WTC11 (cell line): Measurements from ENCODE around the gene ALLC. TPM values are rescaled to one million over a fixed set of nuclear protein-coding genes. Genes with fewer than 3 reads are reported as not detected.
"Not testable (repeated sequence)": the region's sequence is repeated elsewhere in the genome, so short reads cannot be mapped to it uniquely, and the experiment has no call there.

Source experiments
- ATAC-seq: fragments of 200-7000 bp; cut with Tn5 transposase; 2 replicates; pipeline ENCODE4 v1.10.0; 2021; ENCODE audit warnings: mild to moderate bottlenecking, moderate library complexity
- CTCF ChIA-PET: fragments of 300-600 bp; sonication (Branson Sonifier 250); formaldehyde crosslinking; loops from one replicate; lab custom pipeline; 2021; ENCODE audit warnings: antibody characterized with exemption; lab: Charles Lee
- POLR2A ChIA-PET: fragments of 350-600 bp; sonication (Branson Sonifier 250); formaldehyde crosslinking; loops from one replicate; lab custom pipeline; 2021; ENCODE audit warnings: antibody characterized with exemption; lab: Charles Lee
- DNase-seq: peaks from one replicate; pipeline ENCODE4 v3.0.0; 2021; ENCODE audit warnings: low spot score
- H3K27ac Mint-ChIP-seq: 2 replicates; pipeline ENCODE4 v1.8.0; 2021; ENCODE audit warnings: mixed read lengths
- H3K27me3 Mint-ChIP-seq: 2 replicates; pipeline ENCODE4 v1.8.0; 2021; ENCODE audit warnings: low read depth, mild to moderate bottlenecking, moderate library complexity, mixed read lengths
- H3K36me3 Mint-ChIP-seq: 2 replicates; pipeline ENCODE4 v1.8.0; 2021; ENCODE audit warnings: mixed read lengths
- H3K4me1 Mint-ChIP-seq: 2 replicates; pipeline ENCODE4 v1.8.0; 2022; ENCODE audit warnings: mixed read lengths
- H3K4me3 Mint-ChIP-seq: 2 replicates; pipeline ENCODE4 v1.8.0; 2021; ENCODE audit warnings: mild to moderate bottlenecking, moderate library complexity, mixed read lengths
- H3K9me3 Mint-ChIP-seq: 2 replicates; pipeline ENCODE4 v1.8.0; 2021; ENCODE audit warnings: mixed read lengths
- ESRRA ChIP-seq: sonication (generic); formaldehyde crosslinking; IDR thresholded peaks from 2 replicates; pipeline ENCODE4 v1.8.1; 2022; ENCODE audit warnings: mild to moderate bottlenecking, missing genetic modification reagents, borderline replicate concordance
- GRHL2 ChIP-seq: fragments of 250-450 bp; sonication (Bioruptor Pico); IDR thresholded peaks from 2 replicates; pipeline ENCODE4 v1.8.0; 2022; ENCODE audit warnings: mild to moderate bottlenecking, moderate library complexity; ENCODE audit not compliant: insufficient replicate concordance, severe bottlenecking
- IRF2 ChIP-seq: sonication (generic); formaldehyde crosslinking; IDR thresholded peaks from 2 replicates; pipeline ENCODE4 v1.8.0; 2022; ENCODE audit warnings: low read depth, missing genetic modification reagents, borderline replicate concordance
- NFATC4 ChIP-seq: fragments of 250-450 bp; sonication (Bioruptor Pico); IDR thresholded peaks from 2 replicates; pipeline ENCODE4 v1.9.0; 2021; ENCODE audit warnings: mild to moderate bottlenecking
- NR1H2 ChIP-seq: sonication (generic); formaldehyde crosslinking; IDR thresholded peaks from 2 replicates; pipeline ENCODE4 v1.9.0; 2021; ENCODE audit warnings: mild to moderate bottlenecking, moderate library complexity, missing genetic modification reagents
- SP1 ChIP-seq: sonication (generic); formaldehyde crosslinking; conservative IDR thresholded peaks from 2 replicates; pipeline ENCODE4 v1.8.1; 2022; ENCODE audit warnings: missing genetic modification reagents
- TCF7 ChIP-seq: sonication (generic); formaldehyde crosslinking; IDR thresholded peaks from 2 replicates; pipeline ENCODE4 v1.8.0; 2022; ENCODE audit warnings: mild to moderate bottlenecking, low read depth, missing genetic modification reagents, moderate library complexity
- TP53 ChIP-seq: sonication (generic); formaldehyde crosslinking; IDR thresholded peaks from 2 replicates; pipeline ENCODE4 v1.8.1; 2023; ENCODE audit warnings: mild to moderate bottlenecking, missing genetic modification reagents
- ZNF121 ChIP-seq: sonication (generic); formaldehyde crosslinking; IDR thresholded peaks from 2 replicates; pipeline ENCODE4 v1.8.0; 2023; ENCODE audit warnings: missing genetic modification reagents
- ZNF219 ChIP-seq: sonication (generic); formaldehyde crosslinking; IDR thresholded peaks from 2 replicates; pipeline ENCODE4 v1.8.0; 2023; ENCODE audit warnings: missing genetic modification reagents, mild to moderate bottlenecking, borderline replicate concordance
- total RNA-seq: library from RNA; stranded (reverse); gene quantifications from 3 replicates; pipeline ENCODE4 v1.2.3, GENCODE V29; 2021
- TF ChIP-seq, protein P1 (sequence below): fragments of 250-450 bp; sonication (Bioruptor Pico); IDR thresholded peaks from 2 replicates; pipeline ENCODE4 v1.9.0; 2021; ENCODE audit warnings: mild to moderate bottlenecking
- TF ChIP-seq, protein P2 (sequence below): sonication (generic); formaldehyde crosslinking; IDR thresholded peaks from 2 replicates; pipeline ENCODE4 v1.8.1; 2022; ENCODE audit warnings: low read depth, missing genetic modification reagents, borderline replicate concordance
- TF ChIP-seq, protein P3 (sequence below): sonication (generic); formaldehyde crosslinking; IDR thresholded peaks from 2 replicates; pipeline ENCODE4 v1.8.0; 2023; ENCODE audit warnings: mild to moderate bottlenecking, missing genetic modification reagents

ALLC gene
- total RNA-seq, 1 experiment from 2014 or later = not detected

DNA sequence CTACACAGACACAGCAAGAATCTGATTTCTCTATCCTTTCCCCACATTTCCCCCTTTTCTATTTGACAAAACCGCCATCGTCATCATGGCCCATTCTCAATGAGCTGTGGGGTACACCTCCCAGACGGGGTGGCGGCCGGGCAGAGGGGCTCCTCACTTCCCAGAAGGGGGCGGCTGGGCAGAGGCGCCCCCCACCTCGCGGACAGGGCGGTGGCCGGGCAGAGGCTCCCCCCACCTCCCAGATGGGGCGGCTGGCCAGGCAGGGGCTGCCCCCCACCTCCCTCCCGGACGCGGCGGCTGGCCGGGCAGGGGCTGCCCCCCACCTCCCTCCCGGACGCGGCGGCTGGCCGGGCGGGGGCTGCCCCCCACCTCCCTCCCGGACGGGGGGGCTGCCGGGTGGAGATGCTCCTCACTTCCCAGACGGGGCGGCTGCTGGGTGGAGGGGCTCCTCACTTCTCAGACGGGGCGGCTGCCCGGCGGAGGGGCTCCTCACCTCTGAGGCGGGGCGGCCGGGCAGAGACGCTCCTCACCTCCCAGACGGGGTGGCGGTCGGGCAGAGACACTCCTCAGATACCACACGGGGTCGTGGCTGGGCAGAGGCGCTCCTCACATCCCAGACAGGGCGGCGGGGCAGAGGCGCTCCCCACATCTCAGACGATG, 42.3 kb upstream of the ALLC start:
- H3K4me3 Mint-ChIP-seq, ATAC-seq, H3K4me1 Mint-ChIP-seq, CTCF ChIA-PET, DNase-seq, H3K27ac Mint-ChIP-seq, H3K27me3 Mint-ChIP-seq, POLR2A ChIA-PET: not testable (repeated sequence)
- Mint-ChIP-seq H3K9me3 (peaks cover 46% of the 10 kb centered on the region), H3K36me3 (peaks cover 23% of the 10 kb centered on the region)

DNA sequence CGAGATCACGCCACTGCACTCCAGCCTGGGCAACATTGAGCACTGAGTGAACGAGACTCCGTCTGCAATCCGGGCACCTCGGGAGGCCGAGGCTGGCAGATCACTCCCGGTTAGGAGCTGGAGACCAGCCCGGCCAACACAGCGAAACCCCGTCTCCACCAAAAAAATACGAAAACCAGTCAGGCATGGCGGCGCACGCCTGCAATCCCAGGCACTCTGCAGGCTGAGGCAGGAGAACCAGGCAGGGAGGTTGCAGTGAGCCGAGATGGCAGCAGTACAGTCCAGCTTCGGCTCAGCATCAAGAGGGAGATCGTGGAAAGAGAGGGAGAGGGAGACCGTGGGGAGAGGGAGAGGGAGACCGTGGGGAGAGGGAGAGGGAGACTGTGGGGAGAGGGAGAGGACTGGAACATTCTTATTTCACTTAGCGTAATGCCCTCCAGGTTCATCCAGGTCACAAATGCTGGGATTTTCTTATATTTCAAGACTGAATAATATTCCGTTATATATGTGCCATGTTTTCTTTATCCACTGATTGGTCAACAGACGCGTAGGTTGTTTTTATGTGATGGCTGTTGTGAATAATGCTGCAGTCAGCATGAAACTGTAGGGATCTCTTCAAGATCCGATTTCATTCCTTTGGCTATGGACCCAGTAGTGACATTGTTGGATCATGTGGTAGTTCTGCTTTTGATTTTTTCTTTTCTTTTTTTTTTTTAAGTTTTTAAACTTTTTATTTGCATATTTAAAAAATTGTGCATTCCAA, 41.4 kb upstream of the ALLC start:
- H3K27me3 Mint-ChIP-seq, H3K27ac Mint-ChIP-seq, CTCF ChIA-PET, ATAC-seq, H3K4me1 Mint-ChIP-seq, POLR2A ChIA-PET, DNase-seq, H3K4me3 Mint-ChIP-seq: not testable (repeated sequence)
- peaks cover 23% of the 10 kb centered on the region for H3K36me3 Mint-ChIP-seq
- H3K9me3 Mint-ChIP-seq = peaks cover 54% of the 10 kb centered on the region

DNA sequence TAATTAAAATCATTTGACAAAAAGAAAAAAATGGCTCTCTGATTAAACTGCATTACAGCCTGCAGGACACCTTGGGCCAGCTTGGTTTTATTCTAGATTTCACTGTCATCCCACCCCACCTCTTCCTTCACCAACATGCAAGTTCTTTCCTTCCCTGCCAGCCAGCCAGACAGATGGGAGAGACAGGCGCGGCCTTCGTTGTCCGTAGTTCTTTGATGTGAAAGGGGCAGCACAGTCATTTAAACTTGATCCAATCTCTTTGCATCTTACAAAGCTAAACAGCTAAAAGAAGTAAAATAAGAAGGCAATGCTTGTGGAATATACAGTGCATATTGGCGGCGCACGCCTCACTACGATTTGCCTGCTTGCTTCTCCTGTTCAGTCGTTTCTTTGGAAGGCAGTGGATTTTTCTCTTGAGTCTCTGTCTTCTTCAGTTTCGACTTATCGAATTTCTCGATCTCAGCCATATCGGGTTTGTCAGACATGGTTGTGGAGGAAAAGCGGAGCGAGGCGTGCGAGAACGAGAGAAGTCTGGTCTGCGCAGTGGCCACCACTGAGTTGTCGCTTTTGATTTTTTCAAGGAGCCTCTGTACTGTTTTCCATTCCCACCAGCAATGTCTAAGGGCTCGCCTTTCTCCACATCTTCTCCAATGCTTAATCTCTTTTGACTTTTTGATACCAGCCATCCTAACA, 40.7 kb upstream of the ALLC start:
- ATAC-seq (no peak), DNase-seq (no peak)
- no peak overlapping the region for H3K4me3 Mint-ChIP-seq
- ChIA-PET POLR2A (no interaction called here), CTCF (no interaction called here)
- H3K27ac Mint-ChIP-seq = no peak overlapping the region
- no peaks in the 10 kb centered on the region for H3K4me1 Mint-ChIP-seq
- peaks cover 57% of the 10 kb centered on the region for H3K9me3 Mint-ChIP-seq
- TF ChIP-seq, protein P1, sequence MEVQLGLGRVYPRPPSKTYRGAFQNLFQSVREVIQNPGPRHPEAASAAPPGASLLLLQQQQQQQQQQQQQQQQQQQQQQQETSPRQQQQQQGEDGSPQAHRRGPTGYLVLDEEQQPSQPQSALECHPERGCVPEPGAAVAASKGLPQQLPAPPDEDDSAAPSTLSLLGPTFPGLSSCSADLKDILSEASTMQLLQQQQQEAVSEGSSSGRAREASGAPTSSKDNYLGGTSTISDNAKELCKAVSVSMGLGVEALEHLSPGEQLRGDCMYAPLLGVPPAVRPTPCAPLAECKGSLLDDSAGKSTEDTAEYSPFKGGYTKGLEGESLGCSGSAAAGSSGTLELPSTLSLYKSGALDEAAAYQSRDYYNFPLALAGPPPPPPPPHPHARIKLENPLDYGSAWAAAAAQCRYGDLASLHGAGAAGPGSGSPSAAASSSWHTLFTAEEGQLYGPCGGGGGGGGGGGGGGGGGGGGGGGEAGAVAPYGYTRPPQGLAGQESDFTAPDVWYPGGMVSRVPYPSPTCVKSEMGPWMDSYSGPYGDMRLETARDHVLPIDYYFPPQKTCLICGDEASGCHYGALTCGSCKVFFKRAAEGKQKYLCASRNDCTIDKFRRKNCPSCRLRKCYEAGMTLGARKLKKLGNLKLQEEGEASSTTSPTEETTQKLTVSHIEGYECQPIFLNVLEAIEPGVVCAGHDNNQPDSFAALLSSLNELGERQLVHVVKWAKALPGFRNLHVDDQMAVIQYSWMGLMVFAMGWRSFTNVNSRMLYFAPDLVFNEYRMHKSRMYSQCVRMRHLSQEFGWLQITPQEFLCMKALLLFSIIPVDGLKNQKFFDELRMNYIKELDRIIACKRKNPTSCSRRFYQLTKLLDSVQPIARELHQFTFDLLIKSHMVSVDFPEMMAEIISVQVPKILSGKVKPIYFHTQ (CRISPR knock-in tag) = no peak
- TF ChIP-seq TCF7 (CRISPR knock-in tag) = no peak
- TF ChIP-seq TP53 (CRISPR knock-in tag) = no peak
- no peak for TF ChIP-seq ESRRA
- TF ChIP-seq, protein P2, sequence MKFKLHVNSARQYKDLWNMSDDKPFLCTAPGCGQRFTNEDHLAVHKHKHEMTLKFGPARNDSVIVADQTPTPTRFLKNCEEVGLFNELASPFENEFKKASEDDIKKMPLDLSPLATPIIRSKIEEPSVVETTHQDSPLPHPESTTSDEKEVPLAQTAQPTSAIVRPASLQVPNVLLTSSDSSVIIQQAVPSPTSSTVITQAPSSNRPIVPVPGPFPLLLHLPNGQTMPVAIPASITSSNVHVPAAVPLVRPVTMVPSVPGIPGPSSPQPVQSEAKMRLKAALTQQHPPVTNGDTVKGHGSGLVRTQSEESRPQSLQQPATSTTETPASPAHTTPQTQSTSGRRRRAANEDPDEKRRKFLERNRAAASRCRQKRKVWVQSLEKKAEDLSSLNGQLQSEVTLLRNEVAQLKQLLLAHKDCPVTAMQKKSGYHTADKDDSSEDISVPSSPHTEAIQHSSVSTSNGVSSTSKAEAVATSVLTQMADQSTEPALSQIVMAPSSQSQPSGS (CRISPR knock-in tag) = no peak
- no peak for TF ChIP-seq ZNF121
- TF ChIP-seq, protein P3, sequence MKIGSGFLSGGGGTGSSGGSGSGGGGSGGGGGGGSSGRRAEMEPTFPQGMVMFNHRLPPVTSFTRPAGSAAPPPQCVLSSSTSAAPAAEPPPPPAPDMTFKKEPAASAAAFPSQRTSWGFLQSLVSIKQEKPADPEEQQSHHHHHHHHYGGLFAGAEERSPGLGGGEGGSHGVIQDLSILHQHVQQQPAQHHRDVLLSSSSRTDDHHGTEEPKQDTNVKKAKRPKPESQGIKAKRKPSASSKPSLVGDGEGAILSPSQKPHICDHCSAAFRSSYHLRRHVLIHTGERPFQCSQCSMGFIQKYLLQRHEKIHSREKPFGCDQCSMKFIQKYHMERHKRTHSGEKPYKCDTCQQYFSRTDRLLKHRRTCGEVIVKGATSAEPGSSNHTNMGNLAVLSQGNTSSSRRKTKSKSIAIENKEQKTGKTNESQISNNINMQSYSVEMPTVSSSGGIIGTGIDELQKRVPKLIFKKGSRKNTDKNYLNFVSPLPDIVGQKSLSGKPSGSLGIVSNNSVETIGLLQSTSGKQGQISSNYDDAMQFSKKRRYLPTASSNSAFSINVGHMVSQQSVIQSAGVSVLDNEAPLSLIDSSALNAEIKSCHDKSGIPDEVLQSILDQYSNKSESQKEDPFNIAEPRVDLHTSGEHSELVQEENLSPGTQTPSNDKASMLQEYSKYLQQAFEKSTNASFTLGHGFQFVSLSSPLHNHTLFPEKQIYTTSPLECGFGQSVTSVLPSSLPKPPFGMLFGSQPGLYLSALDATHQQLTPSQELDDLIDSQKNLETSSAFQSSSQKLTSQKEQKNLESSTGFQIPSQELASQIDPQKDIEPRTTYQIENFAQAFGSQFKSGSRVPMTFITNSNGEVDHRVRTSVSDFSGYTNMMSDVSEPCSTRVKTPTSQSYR = no peak
- TF ChIP-seq GRHL2 = no peak
- no peak for TF ChIP-seq NFATC4
- TF ChIP-seq IRF2 (CRISPR knock-in tag) = no peak
- TF ChIP-seq NR1H2 (CRISPR knock-in tag) = no peak
- no peak for TF ChIP-seq SP1 (CRISPR knock-in tag)
- no peak for TF ChIP-seq ZNF219 (CRISPR knock-in tag)
- peaks cover 3% of the 10 kb centered on the region; the same call in 1 of the 2 replicates for H3K27me3 Mint-ChIP-seq
- peaks cover 23% of the 10 kb centered on the region for H3K36me3 Mint-ChIP-seq
